GM19467 (cell line): ENCODE results near the gene HOXD9.

Source experiments
- ATAC-seq: cut with Tn5 transposase; IDR thresholded peaks from one replicate; pipeline ENCODE4 v1.9.1; 2021; ENCODE audit warnings: mild to moderate bottlenecking, moderate library complexity; ENCODE audit not compliant: unreplicated experiment

HOXD9 gene

DNA sequence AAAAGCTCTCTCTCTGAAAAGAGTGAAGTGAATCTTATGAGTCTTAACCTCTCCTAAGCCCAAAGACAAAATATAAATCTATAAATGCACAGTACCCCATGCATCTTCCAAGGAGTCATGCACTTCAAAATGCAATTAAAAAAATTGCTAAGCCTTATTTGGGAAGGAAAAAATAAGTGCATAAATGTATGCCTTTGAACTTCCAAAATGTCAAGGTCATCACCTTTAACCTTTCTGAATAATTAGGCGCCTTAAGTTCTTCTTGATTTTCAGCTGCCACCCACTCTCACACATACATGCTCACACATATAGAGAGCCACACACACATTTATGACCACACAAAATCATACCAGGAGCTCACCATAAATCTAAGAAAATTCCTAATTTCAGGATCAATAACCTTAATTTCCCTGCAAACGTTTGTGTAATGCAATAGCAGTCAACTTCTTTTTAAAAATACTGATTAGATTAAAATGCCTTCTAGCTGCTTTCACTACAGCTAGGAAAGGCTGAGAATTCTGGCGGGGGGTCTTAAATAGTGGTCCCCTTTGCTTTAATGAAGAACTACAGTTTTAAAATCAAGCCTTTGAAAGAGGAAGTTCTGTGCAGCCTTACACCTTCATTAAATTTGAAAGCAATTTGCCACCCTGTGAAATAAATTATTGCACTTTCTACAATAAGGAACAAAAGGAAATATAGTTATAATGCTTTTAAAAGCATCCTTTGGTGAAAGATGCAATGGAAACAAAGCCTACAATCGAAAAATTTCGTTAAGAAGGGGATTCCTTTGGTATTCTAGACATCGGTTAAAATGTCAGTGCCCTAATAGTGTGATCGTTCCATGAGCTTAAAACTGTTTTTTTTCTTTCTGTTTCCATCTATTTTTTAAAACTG, 11.9 kb upstream of the HOXD9 start:
- ATAC-seq, result no peak

DNA sequence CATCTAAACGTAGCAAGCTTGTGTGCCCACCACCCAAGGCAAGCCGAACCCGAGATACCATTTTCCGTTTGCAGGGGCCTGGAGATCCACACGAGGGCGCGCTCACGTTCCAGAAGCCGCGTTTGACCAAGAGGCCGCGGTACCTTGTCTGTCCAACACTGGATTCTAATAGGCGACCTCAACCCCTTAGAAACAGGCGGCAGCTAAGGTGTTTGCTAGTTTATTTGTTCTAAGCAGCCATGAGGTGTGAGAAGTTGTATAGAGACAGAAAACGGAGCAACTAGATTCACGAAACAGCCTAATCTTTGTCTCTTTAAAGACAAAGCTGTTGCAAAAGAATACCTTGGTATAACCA, 11.2 kb upstream of the HOXD9 start:
- ATAC-seq, result no peak

DNA sequence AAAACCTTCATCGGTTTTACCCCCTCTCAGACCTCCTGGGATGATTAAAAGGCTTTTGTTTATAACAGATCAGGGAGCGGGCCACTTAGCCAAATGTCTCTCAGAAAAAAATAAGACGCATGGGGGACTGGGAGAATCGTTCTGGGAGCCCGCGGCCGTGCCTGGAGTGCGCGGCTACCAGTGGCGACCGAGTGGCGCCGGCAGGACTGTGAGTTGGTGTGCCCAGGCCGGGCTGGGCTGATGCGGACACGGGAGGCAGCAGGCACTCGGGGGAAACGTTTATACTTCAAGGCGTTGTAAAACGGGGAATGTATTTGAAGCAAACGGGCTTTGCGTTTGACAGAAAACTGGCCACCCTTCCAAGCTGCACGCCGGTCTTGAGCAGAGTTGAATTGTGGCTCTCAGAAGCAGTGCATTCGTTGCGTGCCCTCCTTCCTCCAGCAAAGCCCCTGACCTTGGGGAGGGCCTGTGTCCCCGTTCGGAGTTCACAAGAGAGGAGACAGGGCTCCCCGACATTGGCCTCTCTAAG, 10.6 kb upstream of the HOXD9 start:
- ATAC-seq, result no peak

DNA sequence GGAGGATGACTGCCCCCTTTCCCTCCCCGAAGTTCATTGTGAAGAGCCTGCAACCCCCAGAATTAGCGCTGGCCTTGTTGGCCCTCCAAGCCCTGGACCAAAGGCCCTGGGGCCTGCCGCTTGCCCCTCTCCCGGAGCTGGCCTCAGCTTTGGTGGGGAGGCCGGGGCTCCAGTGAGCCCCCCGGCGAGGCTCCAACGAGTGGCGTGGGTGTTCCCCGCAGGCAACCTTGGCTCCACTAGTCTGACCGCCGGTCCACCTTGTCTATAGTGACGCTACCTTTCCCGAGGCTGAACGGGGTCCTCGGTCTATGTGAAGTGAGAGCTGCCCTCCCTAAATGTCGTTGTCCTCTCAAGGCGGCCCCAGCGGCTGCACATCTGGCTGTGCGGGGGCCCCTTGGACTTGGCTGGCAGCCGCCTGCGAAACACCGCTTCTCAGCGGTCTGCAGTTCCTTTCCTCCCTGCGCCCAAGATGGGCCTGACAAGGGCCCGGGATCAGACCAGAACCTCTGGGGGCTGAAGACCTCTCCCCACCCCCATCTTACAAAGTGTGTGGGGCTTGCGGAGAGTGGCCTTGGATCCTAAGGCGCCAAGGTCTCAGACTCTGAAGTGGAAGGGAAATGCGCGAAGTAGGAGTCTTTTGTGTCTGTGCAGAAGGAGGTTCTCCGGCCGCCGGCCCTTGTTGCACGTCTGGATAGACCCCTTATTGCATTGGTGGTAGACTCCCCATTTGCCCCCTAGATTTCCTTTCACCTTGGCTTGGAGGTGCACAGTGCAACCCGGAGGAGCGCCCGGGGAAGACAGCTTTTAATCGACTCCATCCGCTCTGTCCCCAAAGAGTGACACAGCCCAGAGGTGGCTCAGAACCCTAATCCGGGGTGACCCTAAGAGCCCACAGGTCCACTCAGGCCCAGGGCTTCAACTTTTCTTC, 9.9 kb upstream of the HOXD9 start:
- no peak for ATAC-seq

DNA sequence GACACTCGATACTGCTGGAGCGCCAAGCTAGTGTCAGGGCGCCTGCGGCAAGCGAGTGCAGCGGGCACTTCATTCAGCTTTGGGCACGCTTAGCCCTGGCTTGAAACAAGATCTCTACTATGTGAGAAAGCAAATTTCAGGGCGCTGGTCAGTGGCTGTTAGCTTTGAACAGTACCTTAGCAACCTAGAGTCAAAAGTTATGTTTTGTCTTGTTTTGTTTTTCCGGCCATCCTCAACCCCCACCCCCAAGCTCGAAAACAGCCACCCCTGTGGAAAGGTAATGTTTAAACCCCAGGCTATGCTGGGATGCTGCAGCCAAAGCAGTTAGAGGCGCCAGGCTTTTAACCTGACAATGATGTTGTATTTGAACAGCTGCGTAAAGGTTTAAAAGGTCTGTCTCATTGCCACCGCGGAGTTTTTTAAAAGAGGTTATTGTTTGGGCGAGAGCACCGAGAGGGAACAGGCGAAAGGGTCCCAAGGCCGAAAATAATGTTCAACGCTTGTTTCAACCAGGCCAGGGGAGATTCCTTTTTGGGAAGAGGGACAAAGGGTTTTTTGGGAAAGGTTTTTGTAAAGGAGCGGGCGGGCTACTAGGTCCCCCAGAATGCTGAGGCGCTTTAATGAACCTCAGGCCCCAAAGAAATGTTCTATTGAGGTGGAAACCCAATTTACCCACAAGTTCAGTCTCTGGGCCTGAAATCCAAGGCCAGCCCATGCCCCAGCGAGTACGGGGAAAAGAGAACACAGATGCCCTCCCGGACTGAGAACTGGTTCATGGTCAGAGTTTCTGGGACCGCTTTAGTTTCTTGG, 8.2 kb upstream of the HOXD9 start:
- ATAC-seq, result no peak

DNA sequence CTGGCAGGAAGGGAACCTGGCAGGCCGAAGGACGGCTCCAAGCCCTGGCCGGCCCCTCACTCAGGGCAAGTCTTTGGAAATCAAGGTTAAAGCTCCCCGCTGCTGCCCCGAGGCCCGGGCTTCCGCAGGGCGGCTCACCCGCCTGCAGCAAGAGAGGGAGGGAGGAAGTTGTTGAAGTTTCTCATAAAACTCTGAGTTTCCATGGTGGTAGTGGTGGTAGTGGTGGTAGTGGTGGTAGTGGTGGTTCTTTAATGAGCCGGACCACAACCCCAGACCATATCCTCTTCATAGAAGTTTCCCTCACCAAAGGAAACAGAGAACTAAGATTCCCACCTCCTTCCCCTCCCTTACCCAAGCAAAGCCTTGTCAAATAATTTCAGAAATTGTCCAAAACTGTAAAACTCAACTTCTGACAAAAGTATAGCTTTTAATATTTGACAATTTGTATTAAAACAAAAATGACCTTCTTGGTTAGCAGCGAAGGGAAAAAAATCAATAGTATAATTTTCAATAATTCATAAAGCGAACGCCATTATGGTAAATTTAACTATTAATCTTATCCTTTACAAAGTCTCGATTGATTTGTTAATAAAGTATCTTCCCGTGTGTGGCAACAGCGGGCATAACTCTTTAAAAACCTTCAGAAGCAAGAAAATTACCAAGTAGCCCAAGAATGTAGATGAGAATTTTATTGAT, 7.4 kb upstream of the HOXD9 start:
- ATAC-seq, result no peak

DNA sequence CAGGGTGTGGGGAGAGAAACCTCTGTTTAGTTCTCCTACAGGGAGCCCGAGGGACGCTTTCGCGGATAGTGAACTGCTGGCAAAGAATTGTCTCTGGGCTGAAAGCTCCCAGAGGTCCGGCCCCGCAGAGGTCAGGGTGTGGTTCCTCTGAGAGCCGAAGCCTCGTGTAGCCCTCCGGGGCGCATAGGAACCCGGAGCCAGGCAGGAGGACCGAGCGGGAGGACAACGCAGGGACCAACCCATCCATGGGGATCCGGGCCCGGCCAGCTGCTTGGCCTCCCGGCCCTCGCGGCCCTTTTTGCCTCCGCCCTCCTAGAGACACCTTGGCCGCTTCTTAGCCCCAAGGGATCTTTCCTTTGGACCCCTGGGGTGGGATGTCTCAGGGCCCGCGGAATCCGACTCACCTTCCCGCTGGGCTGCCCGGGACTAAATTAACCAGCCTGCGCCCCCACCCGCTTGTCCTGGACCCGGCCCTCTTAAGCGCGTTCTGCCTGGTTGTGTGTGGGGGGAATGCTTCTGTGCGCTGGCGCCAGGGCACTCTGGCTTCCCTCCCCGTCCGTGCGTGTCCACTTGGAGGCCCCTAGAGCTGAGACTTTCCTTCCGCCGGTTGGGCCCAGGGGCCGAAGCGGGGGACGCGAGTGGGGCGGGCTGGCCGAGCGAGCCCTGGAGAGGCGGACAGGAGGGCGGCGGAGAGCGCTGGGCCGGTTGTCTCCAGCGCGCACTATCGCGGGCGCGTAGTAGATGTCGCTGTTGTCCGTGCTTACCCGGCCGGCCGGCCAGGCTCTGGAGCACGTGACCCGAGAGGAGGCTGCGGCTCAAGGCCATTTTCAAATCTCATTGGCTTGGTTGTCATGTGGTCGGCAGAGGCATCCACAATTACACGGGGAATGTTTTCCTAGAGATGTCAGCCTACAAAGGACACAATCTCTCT, 6.4 kb upstream of the HOXD9 start, which contains the start of gene HOXD10:
TSS of gene HOXD10 (plus strand) at position 896 of the 931 bp plus-strand sequence. CDS start 56 bp downstream, outside the sequence.
- ATAC-seq, result no peak

DNA sequence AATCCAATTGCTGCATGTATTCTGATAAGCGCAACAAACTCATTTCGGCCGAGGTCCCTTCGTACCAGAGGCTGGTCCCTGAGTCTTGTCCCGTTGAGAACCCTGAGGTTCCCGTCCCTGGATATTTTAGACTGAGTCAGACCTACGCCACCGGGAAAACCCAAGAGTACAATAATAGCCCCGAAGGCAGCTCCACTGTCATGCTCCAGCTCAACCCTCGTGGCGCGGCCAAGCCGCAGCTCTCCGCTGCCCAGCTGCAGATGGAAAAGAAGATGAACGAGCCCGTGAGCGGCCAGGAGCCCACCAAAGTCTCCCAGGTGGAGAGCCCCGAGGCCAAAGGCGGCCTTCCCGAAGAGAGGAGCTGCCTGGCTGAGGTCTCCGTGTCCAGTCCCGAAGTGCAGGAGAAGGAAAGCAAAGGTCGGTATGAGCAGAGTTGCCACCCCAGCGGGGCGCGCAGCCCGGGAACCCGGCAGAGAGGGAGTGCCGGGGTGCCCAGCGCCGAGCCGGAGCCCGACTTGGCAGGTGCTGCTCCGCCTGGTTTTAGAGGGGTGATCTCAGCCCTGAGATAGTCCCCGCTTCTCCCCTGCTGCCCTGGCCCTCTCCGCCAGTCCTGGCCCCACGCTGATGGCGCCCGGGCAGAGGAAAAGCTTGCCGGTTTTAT, 5.2 kb upstream of the HOXD9 start:
- no peak for ATAC-seq

DNA sequence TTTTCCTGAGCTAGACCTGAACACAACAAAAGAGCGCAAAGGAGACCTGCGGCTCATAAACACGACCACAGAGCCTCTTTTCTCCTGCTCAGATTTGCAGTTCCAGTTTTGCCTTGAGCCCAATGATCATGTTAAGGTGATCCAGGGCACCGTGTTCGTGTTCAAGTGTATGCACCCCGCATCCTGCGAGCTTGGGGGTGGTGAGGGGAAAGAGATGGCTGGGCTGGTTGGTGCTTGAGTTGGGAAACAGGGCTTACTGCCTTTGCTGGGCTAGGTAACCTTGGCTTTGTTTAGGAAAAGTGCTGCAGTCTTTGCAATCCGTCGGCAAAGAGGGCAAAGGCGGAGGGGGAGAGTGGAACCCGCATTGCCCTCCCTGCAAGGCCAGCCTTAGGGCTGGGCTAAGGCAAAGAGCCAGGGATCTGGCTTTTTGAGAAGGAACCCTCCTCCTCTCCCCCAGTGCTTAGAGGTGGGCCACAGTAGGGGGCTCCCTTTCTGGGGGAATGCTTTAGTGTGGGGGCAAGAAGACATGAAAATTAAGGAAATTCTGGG, 4.6 kb upstream of the HOXD9 start:
- ATAC-seq, result no peak

DNA sequence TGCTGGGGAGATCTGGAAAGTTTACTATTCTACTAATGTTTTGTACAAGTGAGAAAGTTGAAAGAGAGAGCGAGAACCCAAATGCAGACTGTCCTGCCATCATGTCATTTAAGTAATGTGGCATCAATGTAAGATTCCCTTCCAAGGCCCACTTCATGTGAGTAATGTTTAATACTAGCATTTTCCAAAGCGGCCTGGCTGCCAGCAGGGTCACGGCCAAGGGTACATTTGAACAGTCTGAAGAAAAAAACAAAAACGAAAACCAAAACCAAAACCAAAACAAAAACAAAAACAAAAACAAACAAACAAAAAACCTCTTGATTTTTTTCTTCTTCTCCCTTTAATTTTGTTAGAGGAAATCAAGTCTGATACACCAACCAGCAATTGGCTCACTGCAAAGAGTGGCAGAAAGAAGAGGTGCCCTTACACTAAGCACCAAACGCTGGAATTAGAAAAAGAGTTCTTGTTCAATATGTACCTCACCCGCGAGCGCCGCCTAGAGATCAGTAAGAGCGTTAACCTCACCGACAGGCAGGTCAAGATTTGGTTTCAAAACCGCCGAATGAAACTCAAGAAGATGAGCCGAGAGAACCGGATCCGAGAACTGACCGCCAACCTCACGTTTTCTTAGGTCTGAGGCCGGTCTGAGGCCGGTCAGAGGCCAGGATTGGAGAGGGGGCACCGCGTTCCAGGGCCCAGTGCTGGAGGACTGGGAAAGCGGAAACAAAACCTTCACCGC, 3.7 kb upstream of the HOXD9 start:
- ATAC-seq, result no peak

DNA sequence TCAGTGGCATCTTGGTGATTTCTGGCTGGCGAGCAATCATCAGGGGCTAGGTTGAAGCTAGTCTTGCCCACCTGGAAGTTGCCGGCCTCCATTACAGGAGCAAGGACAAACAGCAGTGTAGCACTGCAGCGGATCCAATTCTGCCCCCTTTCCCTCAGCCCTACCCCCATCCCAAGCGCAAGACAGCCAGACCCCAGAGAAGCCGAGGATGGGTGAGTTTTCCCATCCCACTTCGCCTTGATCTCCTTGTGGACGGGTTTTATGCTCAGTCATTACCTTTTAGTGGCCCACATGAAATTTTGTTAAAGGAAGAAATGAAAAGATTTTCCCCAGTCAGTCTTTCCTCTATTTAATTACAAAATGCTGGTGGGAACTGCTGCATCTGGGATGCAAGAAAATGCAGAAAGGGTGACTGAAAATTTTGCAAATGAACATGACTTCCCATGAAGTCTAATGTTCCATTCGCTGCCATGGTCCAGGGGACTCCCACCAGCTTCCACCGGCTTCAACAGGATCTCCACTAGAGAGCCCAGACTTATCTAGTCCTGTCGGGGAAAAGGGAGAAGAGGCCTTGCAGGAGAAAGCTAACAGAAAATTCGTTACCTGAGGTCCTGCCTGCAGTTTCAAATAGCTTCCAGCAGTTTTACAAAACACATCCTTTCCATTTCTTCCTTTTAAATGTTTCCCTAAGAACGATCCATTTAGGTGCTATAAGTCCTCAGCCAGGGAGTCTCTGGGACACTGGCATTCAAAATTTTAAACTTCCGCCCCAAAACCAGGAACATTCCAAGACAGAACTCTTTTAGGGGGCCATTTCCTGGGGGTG, 1.9 kb upstream of the HOXD9 start:
- no peak for ATAC-seq

DNA sequence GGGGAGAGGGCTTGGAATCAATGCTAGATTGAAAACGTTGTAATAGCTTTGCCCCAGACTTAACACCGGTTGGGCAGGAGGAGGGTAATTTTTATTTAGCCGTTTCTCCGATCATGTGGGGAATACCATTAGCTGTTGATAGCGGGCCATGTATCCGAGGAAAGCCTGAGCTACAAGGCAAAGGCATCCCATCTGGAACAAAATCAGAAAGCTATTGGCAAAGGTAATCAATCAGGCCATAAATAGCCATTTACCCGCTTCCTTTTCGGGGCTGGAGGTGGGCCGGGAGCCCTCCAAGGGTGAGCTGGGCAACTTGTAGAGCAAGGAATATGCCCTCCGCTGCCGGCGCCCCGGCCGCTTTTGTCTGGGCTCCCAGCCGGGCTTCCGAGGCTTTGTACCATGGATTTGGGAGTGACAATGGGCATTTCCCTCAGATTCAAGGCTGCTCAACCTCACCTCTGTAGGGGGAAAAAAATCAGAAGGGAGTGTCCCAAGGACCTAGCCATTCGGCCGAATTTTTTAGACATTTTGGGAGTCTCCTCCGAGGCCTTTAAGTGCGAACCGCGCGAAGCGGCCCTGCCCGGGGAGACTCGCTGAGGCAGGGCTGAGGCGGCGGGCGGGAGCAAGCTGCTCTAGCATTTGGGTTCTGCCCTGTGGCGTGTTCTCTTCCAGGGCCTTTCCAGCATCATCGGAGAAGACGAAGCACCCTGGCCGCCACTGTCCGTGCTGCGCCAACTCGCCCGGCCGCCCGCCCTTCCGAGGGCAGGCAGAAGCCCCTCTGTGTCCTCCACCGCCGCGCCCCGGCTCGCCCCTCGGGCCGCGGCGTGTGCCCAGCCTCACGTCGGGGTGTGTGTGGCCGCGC, 1.1 kb upstream of the HOXD9 start:
- no peak for ATAC-seq

DNA sequence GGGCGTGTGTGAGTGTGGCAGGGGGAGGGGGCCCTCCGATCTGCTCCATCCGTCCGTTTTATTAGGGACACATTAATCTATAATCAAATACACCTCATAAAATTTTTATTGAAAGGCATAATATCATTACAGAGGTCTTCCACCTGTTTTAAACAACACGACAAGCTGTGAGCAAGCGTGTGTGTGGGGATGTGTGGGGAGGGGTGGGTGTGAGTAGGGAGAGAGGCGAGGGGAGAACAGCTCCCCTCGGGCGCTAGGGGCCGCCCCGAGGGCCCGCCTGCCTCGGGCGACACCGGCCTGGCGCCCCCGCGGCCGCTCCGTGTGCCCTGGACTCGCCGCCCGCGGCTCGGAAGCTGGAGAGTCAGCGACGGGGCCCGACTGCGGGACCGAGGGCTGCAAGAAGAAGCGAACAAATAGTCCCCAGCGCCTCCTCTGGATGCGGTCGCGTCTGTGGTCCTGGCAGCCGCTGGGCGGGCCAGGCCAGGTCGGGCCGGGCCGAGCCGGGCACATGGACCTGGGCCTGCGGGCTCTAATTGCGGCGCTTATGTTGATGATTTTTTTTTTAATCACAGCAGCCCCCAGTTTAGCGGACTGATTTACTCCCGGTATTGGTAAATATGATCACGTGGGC, 352 bp upstream of the HOXD9 start:
- ATAC-seq, result no peak

DNA sequence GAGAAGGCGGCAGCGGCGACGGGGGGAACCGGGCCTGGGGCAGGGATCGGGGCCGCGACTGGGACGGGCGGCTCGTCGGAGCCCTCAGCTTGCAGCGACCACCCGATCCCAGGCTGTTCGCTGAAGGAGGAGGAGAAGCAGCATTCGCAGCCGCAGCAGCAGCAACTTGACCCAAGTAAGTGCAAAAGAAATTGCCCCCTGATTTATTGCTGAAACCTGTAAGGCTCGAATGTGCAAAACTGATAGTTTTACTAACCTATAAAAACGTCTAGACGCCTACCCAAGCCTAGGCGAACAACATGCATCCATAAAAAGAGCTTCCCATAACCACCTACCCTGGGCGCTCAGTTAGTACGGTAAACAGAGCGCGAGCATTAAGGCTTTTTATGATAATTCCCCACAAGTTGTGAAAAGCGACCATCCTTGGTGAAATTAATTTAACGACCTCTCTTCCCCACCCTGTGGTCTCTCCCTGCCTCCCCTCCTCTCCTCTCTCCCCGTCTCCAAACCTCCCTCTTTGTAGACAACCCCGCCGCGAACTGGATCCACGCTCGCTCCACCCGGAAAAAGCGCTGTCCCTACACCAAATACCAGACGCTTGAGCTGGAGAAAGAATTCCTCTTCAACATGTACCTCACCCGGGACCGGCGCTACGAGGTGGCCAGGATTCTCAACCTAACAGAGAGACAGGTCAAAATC, 1.0 kb downstream of the HOXD9 start:
- no peak for ATAC-seq
